IMR-90 (cell line): Measurements from ENCODE around the gene SPIN1. TPM values are rescaled to one million over a fixed set of nuclear protein-coding genes. Genes with fewer than 3 reads are reported as not detected.

ENCODE experiments used
- ATAC-seq: fragments of 200-7000 bp; cut with Tn5 transposase; 2 replicates; pipeline ENCODE4 v1.9.1; 2020; ENCODE audit warnings: low read depth, mild to moderate bottlenecking, moderate library complexity
- BruUV-seq: library from RNA; stranded (reverse); fragments of 400-500 nt; replicated peaks from 2 replicates; lab custom pipeline; 2021; lab: Mats Ljungman, UMichigan
- CTCF ChIA-PET: fragments of 300-600 bp; formaldehyde crosslinking; extraction: SDS; loops from one replicate; lab custom pipeline; 2021; ENCODE audit warnings: antibody characterized with exemption; lab: Yijun Ruan, JAX
- POLR2A ChIA-PET: fragments of 300-600 bp; sonication (Branson Sonifier 250); formaldehyde crosslinking; loops from one replicate; lab custom pipeline; 2022; ENCODE audit warnings: antibody characterized with exemption; ENCODE audit not compliant: unreplicated experiment; lab: Charles Lee
- DNase-seq: peaks from one replicate; pipeline ENCODE4 v3.0.0; 2013
- H2AFZ ChIP-seq: replicated peaks from 2 replicates; pipeline ENCODE3; 2013; ENCODE audit warnings: low read length, mild to moderate bottlenecking; ENCODE audit not compliant: poor library complexity
- H2AK5ac ChIP-seq: 2 replicates; pipeline ENCODE4 v1.6.1; 2013; ENCODE audit warnings: low read depth, low read length, inconsistent platforms
- H2AK9ac ChIP-seq: replicated peaks from 2 replicates; pipeline ENCODE3; 2013; ENCODE audit warnings: mild to moderate bottlenecking, low read depth, low read length, moderate library complexity; ENCODE audit not compliant: poor library complexity
- H2BK120ac ChIP-seq: 2 replicates; pipeline ENCODE4 v1.6.1; 2013; ENCODE audit warnings: low read depth, low read length, inconsistent platforms
- H2BK15ac ChIP-seq: 3 replicates; pipeline ENCODE4 v1.6.1; 2013; ENCODE audit warnings: low read depth, low read length, inconsistent platforms
- H2BK20ac ChIP-seq: 2 replicates; pipeline ENCODE4 v1.6.1; 2013; ENCODE audit warnings: low read depth, mild to moderate bottlenecking, inconsistent platforms, low read length, moderate library complexity
- H2BK5ac ChIP-seq: 2 replicates; pipeline ENCODE4 v1.6.1; 2013; ENCODE audit warnings: mild to moderate bottlenecking, low read depth, low read length, inconsistent platforms; ENCODE audit not compliant: poor library complexity, severe bottlenecking
- H3K14ac ChIP-seq: replicated peaks from 2 replicates; pipeline ENCODE4 v1.6.1; 2013; ENCODE audit warnings: low read depth, low read length, inconsistent platforms
- H3K18ac ChIP-seq: 2 replicates; pipeline ENCODE4 v1.6.1; 2013; ENCODE audit warnings: low read depth, low read length, control low read depth
- H3K23ac ChIP-seq: 2 replicates; pipeline ENCODE4 v1.6.1; 2013; ENCODE audit warnings: low read depth, low read length, inconsistent platforms
- H3K27ac ChIP-seq: 2 replicates; pipeline ENCODE4 v1.5.1; 2013; ENCODE audit warnings: mild to moderate bottlenecking, control low read depth, low read length; ENCODE audit not compliant: insufficient read depth
- H3K27me3 ChIP-seq: 2 replicates; pipeline ENCODE4 v1.6.1; 2013; ENCODE audit warnings: low read length; ENCODE audit not compliant: control insufficient read depth, insufficient read depth
- H3K36me3 ChIP-seq: 2 replicates; pipeline ENCODE4 v1.6.1; 2013; ENCODE audit warnings: low read length, mixed read lengths; ENCODE audit not compliant: control insufficient read depth, insufficient read depth
- H3K4ac ChIP-seq: 2 replicates; pipeline ENCODE4 v1.6.1; 2013; ENCODE audit warnings: low read depth, low read length, inconsistent platforms
- H3K4me1 ChIP-seq: 2 replicates; pipeline ENCODE4 v1.6.1; 2013; ENCODE audit warnings: low read length, mixed read lengths; ENCODE audit not compliant: control insufficient read depth, insufficient read depth
- H3K4me2 ChIP-seq: 2 replicates; pipeline ENCODE4 v1.6.1; 2013; ENCODE audit warnings: low read depth, mild to moderate bottlenecking, control low read depth, low read length, moderate library complexity
- H3K4me3 ChIP-seq: 2 replicates; pipeline ENCODE4 v1.5.1; 2013; ENCODE audit warnings: low read depth, mild to moderate bottlenecking, control low read depth, low read length, moderate library complexity; ENCODE audit not compliant: insufficient read depth
- H3K56ac ChIP-seq: 2 replicates; pipeline ENCODE4 v1.6.1; 2013; ENCODE audit warnings: low read length, inconsistent platforms; ENCODE audit not compliant: insufficient read depth; ENCODE audit errors: extremely low read depth
- H3K79me1 ChIP-seq, 2 experiments: 2 replicates each; pipeline ENCODE4 v1.6.1; 2013; ENCODE audit warnings: low read length in 2 of 2, inconsistent platforms in 1 of 2, low read depth in 1 of 2
- H3K9ac ChIP-seq: 2 replicates; pipeline ENCODE4 v1.6.1; 2013; ENCODE audit warnings: low read depth, low read length, control low read depth
- H3K9me1 ChIP-seq: 2 replicates; pipeline ENCODE4 v1.6.1; 2013; ENCODE audit warnings: low read length, inconsistent platforms; ENCODE audit not compliant: insufficient read depth
- H3K9me3 ChIP-seq: 2 replicates; pipeline ENCODE4 v1.6.1; 2013; ENCODE audit warnings: low read length; ENCODE audit not compliant: control insufficient read depth, insufficient read depth
- H4K20me1 ChIP-seq: 2 replicates; pipeline ENCODE4 v1.6.1; 2013; ENCODE audit warnings: low read length, inconsistent platforms; ENCODE audit not compliant: insufficient read depth
- H4K5ac ChIP-seq: 2 replicates; pipeline ENCODE4 v1.6.1; 2013; ENCODE audit warnings: mild to moderate bottlenecking, low read depth, low read length, control low read depth
- H4K8ac ChIP-seq, 2 experiments: 2 replicates each; pipeline ENCODE4 v1.6.1; 2013; ENCODE audit warnings: low read depth in 2 of 2, low read length in 2 of 2, control low read depth in 1 of 2, inconsistent platforms in 1 of 2
- H4K91ac ChIP-seq: 2 replicates; pipeline ENCODE4 v1.6.1; 2013; ENCODE audit warnings: low read depth, low read length, inconsistent platforms; ENCODE audit not compliant: insufficient read depth
- BHLHE40 ChIP-seq: fragments of 150-350 bp; IDR thresholded peaks from 2 replicates; pipeline ENCODE4 v1.6.1; 2016; ENCODE audit warnings: mild to moderate bottlenecking, low read depth, low read length
- CEBPB ChIP-seq: IDR thresholded peaks from 2 replicates; pipeline ENCODE4 v1.6.1; 2012; ENCODE audit warnings: low read depth, low read length, improper control_type of control experiment
- CHD1 ChIP-seq: IDR thresholded peaks from 2 replicates; pipeline ENCODE4 v1.6.1; 2012; ENCODE audit warnings: low read depth, low read length, improper control_type of control experiment
- FOS ChIP-seq: fragments of 150-350 bp; IDR thresholded peaks from 2 replicates; pipeline ENCODE4 v1.6.1; 2016; ENCODE audit warnings: low read depth, low read length
- MAFK ChIP-seq: IDR thresholded peaks from 2 replicates; pipeline ENCODE4 v1.6.1; 2012; ENCODE audit warnings: low read depth, low read length, improper control_type of control experiment
- MAZ ChIP-seq: IDR thresholded peaks from 2 replicates; pipeline ENCODE4 v1.6.1; 2012; ENCODE audit warnings: low read depth, mild to moderate bottlenecking, low read length, improper control_type of control experiment, moderate library complexity, borderline replicate concordance
- MXI1 ChIP-seq: IDR thresholded peaks from 2 replicates; pipeline ENCODE4 v1.6.1; 2012; ENCODE audit warnings: low read depth, mild to moderate bottlenecking, low read length, moderate library complexity, borderline replicate concordance
- NFE2L2 ChIP-seq: fragments of 150-350 bp; IDR thresholded peaks from 2 replicates; pipeline ENCODE4 v1.6.1; 2016; ENCODE audit warnings: low read depth, mild to moderate bottlenecking, low read length
- POLR2A ChIP-seq: IDR thresholded peaks from 2 replicates; pipeline ENCODE4 v1.6.1; 2012; ENCODE audit warnings: mild to moderate bottlenecking, low read depth, low read length
- RCOR1 ChIP-seq: IDR thresholded peaks from 2 replicates; pipeline ENCODE4 v1.6.1; 2012; ENCODE audit warnings: mild to moderate bottlenecking, low read length, improper control_type of control experiment; ENCODE audit not compliant: insufficient replicate concordance
- RFX5 ChIP-seq: IDR thresholded peaks from 2 replicates; pipeline ENCODE4 v1.8.0; 2012; ENCODE audit warnings: low read depth, mild to moderate bottlenecking, low read length, moderate library complexity
- SMC3 ChIP-seq: fragments of 150-350 bp; IDR thresholded peaks from 2 replicates; pipeline ENCODE4 v1.6.1; 2016; ENCODE audit warnings: low read depth, mild to moderate bottlenecking, antibody characterized with exemption, low read length, moderate library complexity
- WGBS, 2 experiments: methylation state at CpG; one replicate each; pipeline versions ENCODE4 v1.1.5 to v1.1.7; 2013; ENCODE audit warnings: missing lambda C conversion rate in 2 of 2; ENCODE audit not compliant: insufficient read length in 1 of 2; ENCODE audit errors: extremely low coverage in 2 of 2; 5-methylcytosine and 5-hydroxymethylcytosine counted together
- dilution Hi-C: fragments of 300-500 bp; cut with HindIII; formaldehyde crosslinking; loops from one replicate; pipeline ENCODE4 v1.14.3; 2018; ENCODE audit warnings: low sequenced_read_pairs; ENCODE audit not compliant: unreplicated experiment
- in situ Hi-C: fragments of 300-500 bp; cut with MboI; formaldehyde crosslinking; loops from 3 replicates; pipeline ENCODE4 v1.14.3; 2019; ENCODE audit warnings: low sequenced_read_pairs, inconsistent platforms, mixed read lengths
- intact Hi-C: fragments of 100-400 bp; cut with micrococcal nuclease; formaldehyde crosslinking; loops from 2 replicates; pipeline ENCODE4 v1.10.0; 2022
- polyA plus RNA-seq, 3 experiments: library from polyadenylated mRNA; depleted of rRNA; stranded (reverse); fragments of >200 nt; gene quantifications; 2 replicates each; pipeline ENCODE4 v1.2.3, GENCODE V29; 2012; ENCODE audit warnings: low replicate concordance in 1 of 3
- total RNA-seq: library from RNA; depleted of rRNA; stranded (reverse); fragments of >200 nt; gene quantifications from 2 replicates; pipeline ENCODE4 v1.2.3, GENCODE V29; 2012
- TF ChIP-seq, protein P1 (sequence below): conservative IDR thresholded peaks from 2 replicates; pipeline ENCODE4 v1.5.1; 2012; ENCODE audit warnings: mild to moderate bottlenecking, low read depth, low read length, improper control_type of control experiment
- TF ChIP-seq, protein P2 (sequence below): fragments of 150-350 bp; IDR thresholded peaks from 2 replicates; pipeline ENCODE4 v1.6.1; 2017; ENCODE audit warnings: mild to moderate bottlenecking, antibody characterized with exemption, low read length, low read depth
- TF ChIP-seq, protein P3 (sequence below): fragments of 150-350 bp; IDR thresholded peaks from 2 replicates; pipeline ENCODE4 v1.6.1; 2016; ENCODE audit warnings: low read depth, mild to moderate bottlenecking, low read length, moderate library complexity, borderline replicate concordance

Gene SPIN1
- total and polyA plus RNA-seq, 2 of the 4 experiments (the other 2 are of a cell fraction) = 63.3 to 141 TPM

DNA sequence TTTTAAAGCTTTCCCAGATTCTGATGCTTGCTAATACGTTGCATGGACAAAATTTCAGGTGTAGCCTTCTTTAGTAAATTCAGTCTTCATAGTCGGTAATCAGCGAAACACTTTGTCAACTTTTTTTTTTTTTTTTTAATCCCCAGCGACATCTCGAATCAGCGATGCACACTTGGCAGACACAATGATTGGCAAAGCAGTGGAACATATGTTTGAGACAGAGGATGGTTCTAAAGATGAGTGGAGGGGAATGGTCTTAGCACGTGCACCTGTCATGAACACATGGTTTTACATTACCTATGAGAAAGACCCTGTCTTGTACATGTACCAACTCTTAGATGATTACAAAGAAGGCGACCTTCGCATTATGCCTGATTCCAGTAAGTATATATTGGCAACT lies 80.0 kb downstream of the SPIN1 start:
- no peak overlapping the region for H3K4ac ChIP-seq
- no peaks in the 10 kb centered on the region for H3K27me3 ChIP-seq
- peaks cover 31 to 60% of the 10 kb centered on the region in 2 experiments for H3K79me1 ChIP-seq
- peaks cover 4% of the 10 kb centered on the region; the same call in 1 of the 2 replicates for H4K20me1 ChIP-seq
- no peak overlapping the region for H3K27ac ChIP-seq
- no peak overlapping the region for H2BK120ac ChIP-seq
- H4K8ac ChIP-seq = no peak overlapping the region
- H3K4me1 ChIP-seq = no peaks in the 10 kb centered on the region
- ATAC-seq = no peak
- H2BK20ac ChIP-seq = no peak overlapping the region
- no peak overlapping the region for H2BK5ac ChIP-seq
- no peak overlapping the region for H3K4me2 ChIP-seq
- peaks cover 13% of the 10 kb centered on the region for H3K36me3 ChIP-seq
- POLR2A ChIA-PET = no interaction called here
- no peak overlapping the region for H4K5ac ChIP-seq
- H3K9me3 ChIP-seq = no peaks in the 10 kb centered on the region
- no peak overlapping the region for H4K91ac ChIP-seq
- in situ Hi-C loops (no loop called here), intact Hi-C loops (no loop called here), dilution Hi-C loops (no loop called here)
- no peak overlapping the region for H3K14ac ChIP-seq
- DNase-seq = no peak
- peaks cover 7% of the 10 kb centered on the region for H3K9me1 ChIP-seq
- H2AK5ac ChIP-seq = no peak overlapping the region
- no peak overlapping the region for H3K18ac ChIP-seq
- no CpG with 5 or more reads among the region's 9 CpGs for WGBS, 2 experiments
- H3K4me3 ChIP-seq = no peak overlapping the region
- H3K56ac ChIP-seq = no peak overlapping the region
- no peak overlapping the region for H2AK9ac ChIP-seq
- no peak overlapping the region for H3K23ac ChIP-seq
- no peak overlapping the region for H3K9ac ChIP-seq
- CTCF ChIA-PET = no interaction called here
- no peak overlapping the region for H2AFZ ChIP-seq
- no TSS peak for BruUV-seq
- no peak overlapping the region for H2BK15ac ChIP-seq
- TF ChIP-seq MXI1 = no peak
- TF ChIP-seq BHLHE40 = no peak
- TF ChIP-seq MAZ = no peak
- TF ChIP-seq CHD1 = no peak
- no peak for TF ChIP-seq POLR2A
- TF ChIP-seq, protein P1, sequence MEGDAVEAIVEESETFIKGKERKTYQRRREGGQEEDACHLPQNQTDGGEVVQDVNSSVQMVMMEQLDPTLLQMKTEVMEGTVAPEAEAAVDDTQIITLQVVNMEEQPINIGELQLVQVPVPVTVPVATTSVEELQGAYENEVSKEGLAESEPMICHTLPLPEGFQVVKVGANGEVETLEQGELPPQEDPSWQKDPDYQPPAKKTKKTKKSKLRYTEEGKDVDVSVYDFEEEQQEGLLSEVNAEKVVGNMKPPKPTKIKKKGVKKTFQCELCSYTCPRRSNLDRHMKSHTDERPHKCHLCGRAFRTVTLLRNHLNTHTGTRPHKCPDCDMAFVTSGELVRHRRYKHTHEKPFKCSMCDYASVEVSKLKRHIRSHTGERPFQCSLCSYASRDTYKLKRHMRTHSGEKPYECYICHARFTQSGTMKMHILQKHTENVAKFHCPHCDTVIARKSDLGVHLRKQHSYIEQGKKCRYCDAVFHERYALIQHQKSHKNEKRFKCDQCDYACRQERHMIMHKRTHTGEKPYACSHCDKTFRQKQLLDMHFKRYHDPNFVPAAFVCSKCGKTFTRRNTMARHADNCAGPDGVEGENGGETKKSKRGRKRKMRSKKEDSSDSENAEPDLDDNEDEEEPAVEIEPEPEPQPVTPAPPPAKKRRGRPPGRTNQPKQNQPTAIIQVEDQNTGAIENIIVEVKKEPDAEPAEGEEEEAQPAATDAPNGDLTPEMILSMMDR = no peak
- no peak for TF ChIP-seq FOS
- no peak for TF ChIP-seq MAFK
- TF ChIP-seq RFX5 = no peak
- TF ChIP-seq RCOR1 = no peak
- TF ChIP-seq, protein P2, sequence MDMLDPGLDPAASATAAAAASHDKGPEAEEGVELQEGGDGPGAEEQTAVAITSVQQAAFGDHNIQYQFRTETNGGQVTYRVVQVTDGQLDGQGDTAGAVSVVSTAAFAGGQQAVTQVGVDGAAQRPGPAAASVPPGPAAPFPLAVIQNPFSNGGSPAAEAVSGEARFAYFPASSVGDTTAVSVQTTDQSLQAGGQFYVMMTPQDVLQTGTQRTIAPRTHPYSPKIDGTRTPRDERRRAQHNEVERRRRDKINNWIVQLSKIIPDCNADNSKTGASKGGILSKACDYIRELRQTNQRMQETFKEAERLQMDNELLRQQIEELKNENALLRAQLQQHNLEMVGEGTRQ = no peak
- TF ChIP-seq NFE2L2 = no peak
- no peak for TF ChIP-seq SMC3
- TF ChIP-seq, protein P3, sequence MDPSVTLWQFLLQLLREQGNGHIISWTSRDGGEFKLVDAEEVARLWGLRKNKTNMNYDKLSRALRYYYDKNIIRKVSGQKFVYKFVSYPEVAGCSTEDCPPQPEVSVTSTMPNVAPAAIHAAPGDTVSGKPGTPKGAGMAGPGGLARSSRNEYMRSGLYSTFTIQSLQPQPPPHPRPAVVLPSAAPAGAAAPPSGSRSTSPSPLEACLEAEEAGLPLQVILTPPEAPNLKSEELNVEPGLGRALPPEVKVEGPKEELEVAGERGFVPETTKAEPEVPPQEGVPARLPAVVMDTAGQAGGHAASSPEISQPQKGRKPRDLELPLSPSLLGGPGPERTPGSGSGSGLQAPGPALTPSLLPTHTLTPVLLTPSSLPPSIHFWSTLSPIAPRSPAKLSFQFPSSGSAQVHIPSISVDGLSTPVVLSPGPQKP = no peak
- no peak for TF ChIP-seq CEBPB
